ENCODE data around the gene NAALADL2.
A peak's percentile ranks its signal among the peaks of the same experiment; 100 is the strongest.
"Not testable (repeated sequence)": the region's sequence is repeated elsewhere in the genome, so short reads cannot be mapped to it uniquely, and the experiment has no call there.

NAALADL2 gene

DNA sequence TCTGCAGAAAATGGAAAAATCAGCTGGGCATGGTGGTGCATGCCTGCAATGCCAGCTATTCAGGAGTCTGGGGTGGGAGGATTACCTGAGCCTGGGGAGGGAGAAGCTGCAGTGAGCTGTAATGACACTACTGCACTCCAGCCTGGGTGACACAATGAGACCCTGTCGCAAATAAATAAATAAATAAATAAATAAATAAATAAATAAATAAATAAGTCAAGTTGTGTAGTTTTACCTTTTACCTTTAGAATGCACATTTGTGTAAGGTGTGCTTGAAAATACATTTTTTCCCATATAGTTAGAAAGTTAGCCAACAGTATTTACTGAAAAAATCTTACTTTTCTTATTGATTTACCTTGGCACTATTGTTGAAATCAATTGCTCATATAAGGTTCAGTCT, 515.6 kb downstream of the NAALADL2 start:
- DNase-seq (ENCODE audit: low spot score) = no peak

DNA sequence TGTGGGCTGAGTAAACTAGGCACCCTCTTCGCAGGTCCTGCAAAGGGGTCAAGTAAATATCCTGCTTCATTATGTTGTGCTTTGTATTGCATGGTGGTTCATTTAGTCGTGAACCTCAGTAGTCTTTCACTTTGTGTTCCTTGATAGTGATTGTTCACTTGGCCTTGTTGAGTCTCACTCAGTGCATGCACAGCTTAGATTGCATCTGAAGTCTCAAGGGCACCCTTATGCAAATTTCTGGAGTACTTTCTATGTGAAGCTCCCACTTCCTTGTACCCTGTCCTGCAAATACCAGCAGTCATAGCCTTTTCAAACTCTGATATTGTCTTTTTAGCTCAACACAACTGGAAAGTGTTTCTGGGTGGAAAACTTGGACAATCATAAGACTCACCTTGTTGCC, 519.2 kb downstream of the NAALADL2 start:
- DNase-seq (ENCODE audit: low spot score) = no peak

DNA sequence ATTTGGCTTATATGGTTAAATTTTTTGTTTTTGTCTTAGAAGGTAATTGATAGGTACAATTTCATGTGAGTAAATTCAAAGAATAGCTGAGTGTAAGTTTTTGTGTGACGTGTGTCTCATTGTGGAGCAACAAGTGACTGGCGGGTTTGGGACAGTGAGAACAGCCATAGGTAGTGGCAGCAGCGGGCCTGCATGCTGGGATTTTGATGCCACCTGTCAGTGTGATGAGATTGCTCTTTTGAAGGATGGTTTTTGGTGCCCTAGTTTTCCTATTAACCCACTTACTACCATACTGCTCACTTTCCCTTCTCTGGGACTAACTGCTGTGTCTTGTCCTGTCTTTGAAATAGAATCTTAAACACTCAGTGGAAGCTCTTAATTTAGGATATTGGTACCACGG, 522.6 kb downstream of the NAALADL2 start:
- DNase-seq (ENCODE audit: low spot score) = no peak

DNA sequence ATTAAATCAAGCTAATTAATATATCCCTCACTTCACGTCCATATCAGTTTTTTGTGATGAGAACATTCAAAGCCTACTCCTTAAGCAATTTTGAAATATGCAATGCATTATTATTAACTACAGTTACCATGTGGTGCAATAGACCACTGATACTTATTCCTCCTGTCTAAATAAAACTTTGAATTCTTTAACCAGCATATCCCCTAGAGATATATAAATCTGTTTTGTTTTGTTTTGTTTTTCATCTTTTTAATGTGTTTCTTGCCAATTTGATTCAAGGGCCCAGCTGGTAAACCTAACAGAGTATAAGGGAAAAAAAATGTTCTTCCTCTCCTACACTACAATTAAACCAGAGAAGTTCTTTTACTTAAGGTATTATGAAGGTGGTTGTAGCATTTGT, 524.2 kb downstream of the NAALADL2 start:
- DNase-seq (ENCODE audit: low spot score) = no peak

DNA sequence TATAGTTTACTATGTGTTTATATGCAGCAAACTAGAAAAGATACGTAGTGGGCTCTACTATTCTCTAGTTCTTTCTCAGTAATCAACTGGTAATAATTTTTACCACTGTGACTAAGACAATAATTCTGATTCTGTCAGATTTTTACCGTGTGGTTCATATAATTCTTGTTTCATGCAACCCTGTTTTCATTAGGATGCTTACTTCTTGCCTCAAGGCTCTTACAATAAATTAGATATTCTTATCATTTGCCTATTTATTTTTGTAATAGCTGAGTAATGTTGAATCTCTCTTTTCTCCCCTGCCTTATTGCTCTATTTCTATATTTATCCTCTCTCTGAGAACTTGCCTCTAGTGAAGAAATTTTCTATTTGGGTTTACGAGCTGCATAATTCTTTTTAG, 524.7 kb downstream of the NAALADL2 start:
- DNase-seq (ENCODE audit: low spot score) = no peak

DNA sequence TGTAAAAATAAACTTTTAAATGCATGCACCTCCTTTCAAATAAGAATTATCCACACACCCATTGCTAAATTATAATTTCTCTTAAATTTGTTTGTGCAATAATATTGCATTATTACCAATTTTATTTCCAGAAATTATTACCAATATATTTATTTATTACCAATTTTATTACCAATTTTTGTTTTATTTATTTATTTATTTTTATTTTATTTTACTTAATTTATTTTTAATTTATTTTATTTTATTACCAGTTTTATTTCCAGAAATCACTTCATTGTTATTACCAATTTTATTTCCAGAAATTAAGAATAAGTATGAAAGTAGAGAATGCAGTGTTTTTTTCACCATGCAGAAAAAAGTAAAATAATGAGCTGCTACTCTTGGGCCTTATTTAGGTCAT, 525.4 kb downstream of the NAALADL2 start:
- DNase-seq (ENCODE audit: low spot score) = no peak

DNA sequence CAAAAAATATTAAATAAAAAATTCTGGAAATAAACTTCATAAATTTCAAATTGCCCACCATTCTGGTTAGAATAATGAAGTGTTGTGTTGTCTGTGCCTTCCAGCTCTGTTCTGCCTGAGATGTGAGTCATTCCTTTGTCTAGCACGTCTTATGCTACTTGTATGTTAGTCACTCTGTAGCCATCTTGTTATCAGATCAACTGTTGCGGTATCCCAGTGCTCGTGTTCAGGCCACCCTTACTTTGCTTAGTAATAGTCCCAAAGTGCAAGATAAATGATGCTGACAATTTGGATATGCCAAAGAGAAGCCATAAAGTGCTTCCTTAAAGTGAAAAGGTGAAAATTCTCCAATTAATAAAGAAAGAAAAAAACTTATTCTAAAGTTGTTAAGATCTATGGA, 527.5 kb downstream of the NAALADL2 start:
- DNase-seq (ENCODE audit: low spot score) = peak; percentile 80

DNA sequence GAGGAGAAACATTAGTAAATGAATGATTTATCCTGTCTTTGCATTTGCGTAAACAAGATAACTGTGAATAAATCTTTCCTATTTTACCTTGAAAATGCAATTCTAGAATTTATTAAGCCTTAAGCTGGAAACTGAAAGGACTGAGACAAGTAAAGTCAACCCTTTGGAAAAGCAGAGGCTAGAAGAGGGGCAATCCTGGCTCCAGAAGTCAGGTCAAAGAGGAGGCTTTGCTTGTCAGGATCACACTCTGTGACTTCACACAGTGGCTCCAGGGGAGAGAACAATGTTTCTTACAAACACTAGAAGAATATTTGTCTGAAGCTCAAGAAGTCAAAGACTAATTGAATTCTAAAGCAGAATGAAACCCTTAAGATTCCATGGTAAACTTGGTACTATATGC, 530.4 kb downstream of the NAALADL2 start:
- no peak for DNase-seq (ENCODE audit: low spot score)

DNA sequence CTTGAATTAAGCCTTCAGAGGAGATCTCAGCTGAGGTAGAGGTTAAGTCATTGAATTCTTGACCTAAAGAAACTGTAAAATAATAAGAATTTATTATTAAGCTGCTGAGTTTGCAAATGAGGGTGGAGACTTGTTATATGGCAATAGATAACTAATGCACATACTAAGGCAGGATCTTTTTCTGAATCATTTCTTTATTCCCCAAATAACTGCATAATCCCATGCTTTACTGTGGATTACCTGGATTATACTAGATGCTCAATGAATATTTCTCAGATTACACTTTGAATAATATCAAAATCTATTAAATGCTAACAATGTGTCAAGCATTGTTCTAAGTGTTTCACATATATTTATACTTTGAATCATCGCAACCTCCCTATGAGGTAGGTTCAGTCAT, 532.5 kb downstream of the NAALADL2 start:
- no peak for DNase-seq (ENCODE audit: low spot score)

DNA sequence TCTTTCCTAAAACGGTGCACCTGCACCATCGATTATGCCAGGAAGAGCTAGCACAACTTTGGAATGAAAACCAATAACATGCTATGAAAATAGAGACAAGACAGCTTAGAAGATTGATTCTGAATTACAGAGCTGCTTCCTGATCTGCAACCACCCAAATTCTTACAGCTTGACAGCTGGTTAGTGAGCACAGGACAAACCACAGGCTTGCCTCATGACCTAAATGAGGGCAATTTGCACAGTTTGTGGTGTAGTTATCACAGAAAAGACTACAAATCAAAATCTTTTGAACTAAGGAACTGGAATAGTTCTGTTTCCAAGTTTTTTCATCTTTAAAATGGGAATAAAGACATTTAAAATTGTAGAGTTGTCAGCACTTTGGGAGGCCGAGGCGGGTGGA, 533.5 kb downstream of the NAALADL2 start:
- DNase-seq (ENCODE audit: low spot score) = no peak

DNA sequence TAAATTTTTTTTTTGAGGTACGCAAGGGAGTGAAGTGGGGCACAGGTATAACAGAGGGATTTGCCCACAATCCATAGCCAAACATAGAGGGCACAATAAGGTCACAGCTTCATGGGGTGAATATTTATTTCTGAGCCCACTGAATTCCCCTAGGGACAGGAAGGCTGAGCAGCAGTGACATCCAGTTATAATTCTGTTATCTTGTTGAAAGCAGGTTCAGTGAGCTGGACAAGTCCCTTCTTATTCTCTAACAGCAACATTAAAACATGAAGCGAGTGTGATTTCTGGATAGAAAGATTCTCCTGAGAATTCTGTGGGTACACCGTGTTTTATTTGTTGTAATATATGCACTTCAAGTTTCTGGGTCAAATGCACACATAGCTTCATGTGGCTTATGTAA, 538.2 kb downstream of the NAALADL2 start:
- DNase-seq (ENCODE audit: low spot score) = no peak

DNA sequence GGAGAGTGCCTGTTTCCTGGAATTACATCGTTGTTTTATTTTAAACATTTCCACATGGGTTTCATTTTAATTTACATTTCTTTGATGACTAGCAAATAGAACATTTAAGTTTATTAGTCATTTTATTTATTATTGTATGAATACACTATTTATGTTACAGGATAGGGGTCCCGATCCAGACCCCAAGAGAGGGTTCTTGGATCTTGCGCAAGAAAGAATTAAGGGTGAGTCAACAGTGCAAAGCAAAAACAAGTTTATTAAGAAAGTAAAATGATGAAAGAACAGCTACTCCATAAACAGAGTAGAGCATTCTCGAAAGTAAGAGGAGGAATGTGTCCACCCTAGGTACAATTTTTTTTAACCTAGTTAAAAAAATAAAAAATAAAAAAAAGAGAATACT, 539.5 kb downstream of the NAALADL2 start:
- DNase-seq (ENCODE audit: low spot score) = no peak

DNA sequence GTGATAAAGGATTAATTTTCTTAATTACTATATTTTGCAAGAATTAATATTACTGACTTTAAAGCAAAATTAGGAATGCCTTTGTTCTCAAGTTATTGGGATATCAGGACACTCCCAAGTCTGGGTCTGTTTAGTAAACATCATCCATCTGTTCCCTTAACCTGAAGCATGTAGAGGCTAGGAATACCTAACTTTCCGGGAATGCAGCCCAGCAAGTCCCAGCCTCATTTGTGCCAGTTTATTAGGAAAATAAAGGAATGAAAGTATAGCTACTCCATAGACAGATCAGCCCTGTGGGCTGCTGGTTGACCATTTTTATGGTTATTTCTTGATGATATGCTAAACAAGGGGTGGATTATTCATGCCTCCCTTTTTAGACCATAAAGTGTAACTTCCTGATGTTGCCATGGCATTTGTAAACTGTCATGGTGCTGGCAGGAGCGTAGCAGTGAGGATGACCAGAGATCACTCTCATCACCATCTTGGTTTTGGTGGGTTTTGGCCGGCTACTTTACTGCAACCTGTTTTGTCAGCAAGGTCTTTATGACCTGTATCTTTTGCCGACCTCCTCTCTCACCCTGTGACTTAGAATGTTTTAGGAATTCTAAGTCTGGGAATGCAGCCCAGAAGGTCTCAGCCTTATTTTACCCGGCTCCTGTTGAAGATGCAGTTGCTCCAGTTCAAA, 540.2 kb downstream of the NAALADL2 start:
- no peak for DNase-seq (ENCODE audit: low spot score)

DNA sequence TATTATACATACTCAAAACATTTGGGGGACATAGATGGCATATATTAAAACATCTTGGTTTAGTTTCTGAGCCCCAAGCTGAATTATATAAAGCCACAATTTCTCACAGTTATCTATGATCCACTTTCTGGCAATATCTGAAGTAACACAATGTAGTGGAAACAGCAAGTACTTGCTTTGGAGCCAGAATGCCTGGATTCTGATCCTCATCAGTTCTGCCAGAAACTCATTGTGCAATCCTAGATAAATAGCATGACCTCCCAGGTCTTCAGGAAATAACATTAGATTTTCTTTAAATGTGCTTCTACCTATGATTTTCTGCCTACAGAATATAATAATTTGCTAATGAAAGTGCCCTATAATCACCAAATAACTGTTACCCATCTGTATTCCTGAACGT, 544.9 kb downstream of the NAALADL2 start:
- DNase-seq (ENCODE audit: low spot score) = no peak

DNA sequence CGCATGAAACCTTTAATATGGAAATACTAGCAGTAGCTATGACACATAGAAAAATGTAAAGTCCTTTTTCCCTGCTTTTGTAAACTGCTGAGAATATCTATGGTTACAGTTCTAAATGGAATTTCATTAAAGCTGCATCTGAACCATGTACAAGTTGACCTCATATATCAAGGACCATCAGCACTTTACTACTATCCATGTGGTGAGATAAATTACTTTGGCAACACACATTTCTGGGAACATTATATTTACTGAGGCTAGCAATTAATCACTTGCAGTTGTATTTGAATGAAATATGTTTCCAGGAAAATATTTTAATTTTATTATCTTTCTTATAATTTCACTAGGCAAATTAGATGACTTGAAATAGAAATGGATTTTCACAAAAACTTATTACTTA, 545.5 kb downstream of the NAALADL2 start:
- no peak for DNase-seq (ENCODE audit: low spot score)

DNA sequence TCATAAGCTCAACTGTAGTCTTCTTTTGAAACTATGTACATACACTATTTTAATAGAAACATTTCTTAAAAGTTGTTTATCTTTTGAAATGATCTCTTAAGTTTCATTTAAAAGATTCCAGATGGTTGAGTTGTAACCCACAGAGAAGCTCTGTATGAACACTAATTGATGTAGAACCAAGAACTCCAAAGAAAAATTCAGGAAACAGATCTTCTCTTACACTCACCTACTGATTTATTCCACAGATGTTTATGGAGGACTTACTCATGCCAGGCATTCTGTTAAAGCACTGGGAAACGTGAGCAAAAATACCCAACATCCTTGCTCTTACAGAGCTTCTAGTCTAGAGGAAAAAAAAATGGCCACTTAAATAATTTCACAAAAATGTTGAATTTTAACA, 551.1 kb downstream of the NAALADL2 start:
- no peak for DNase-seq (ENCODE audit: low spot score)

DNA sequence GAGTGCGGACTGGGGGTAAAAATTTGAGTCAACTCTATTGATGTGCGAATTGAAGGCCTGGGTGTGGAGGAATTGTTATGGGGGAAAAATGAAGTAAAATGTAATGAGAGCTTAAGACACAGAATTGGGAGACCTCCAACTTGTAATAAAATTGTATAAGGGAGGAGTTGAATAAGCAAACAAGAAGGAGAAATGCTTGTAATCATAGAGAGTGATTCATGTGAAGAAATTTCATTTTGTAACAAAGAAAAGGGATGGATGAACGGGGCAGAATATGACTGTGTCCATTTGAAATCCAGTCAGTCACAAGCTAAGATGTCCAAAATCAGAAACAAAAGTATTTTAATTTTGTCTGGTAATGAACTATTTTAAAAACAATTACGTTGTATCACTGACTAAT, 552.3 kb downstream of the NAALADL2 start:
- DNase-seq (ENCODE audit: low spot score) = no peak

DNA sequence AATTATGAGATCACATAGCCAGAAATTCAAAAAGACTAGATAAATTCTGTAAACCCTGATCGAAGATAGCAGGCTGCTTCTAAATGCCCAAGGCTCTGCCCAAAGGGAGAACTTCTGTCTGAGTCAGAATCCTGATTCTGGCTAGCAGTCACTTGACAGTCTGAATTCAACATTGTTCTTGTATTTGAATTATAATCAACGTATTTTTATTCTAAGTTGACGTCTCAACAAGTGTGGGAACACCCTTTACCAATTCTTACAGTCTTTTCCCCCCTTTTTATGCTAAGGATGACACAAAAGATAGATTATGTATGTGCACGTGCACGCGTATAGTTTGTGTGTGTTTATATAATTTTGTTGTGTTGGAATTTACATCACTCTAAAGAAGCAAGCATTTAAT, 552.8 kb downstream of the NAALADL2 start:
- DNase-seq (ENCODE audit: low spot score) = no peak

DNA sequence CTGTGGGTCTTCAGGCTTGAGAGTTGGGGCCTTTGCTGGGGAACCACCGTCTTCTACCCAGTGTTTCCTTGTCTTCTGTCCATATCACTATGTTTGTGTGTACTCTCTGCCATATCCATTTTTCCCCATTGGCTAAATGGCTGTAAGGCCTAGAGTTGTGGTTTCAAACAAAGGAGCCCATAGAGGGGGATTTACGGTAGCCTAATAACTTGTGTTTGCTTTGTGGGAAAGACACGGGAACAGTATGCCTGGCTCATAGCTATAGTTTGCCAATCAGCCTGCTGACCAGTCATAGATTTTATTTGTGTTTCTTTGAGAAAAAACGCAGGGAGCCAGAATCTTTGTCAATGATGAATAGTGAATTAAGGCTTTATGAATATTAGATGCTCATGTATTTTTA, 554.8 kb downstream of the NAALADL2 start:
- DNase-seq (ENCODE audit: low spot score) = no peak

DNA sequence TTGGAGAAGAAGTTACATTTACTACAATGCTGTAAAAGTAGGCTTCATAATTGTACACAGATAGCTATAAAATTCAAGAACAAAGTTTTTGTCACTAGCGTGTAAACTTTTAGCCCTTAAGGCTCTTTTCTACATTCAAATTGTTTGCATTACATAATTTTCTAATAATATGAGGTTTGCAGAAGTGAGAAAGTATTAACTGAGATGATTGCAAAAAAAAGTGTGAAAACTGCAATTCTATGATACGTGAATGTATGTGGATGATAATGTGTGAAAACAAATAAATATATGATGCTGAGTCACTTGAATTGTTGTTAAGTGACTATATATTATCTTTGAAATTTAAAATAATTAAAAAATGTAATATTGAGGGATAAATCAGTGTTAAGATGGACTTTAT, 557.5 kb downstream of the NAALADL2 start:
- no peak for DNase-seq (ENCODE audit: low spot score)

DNA sequence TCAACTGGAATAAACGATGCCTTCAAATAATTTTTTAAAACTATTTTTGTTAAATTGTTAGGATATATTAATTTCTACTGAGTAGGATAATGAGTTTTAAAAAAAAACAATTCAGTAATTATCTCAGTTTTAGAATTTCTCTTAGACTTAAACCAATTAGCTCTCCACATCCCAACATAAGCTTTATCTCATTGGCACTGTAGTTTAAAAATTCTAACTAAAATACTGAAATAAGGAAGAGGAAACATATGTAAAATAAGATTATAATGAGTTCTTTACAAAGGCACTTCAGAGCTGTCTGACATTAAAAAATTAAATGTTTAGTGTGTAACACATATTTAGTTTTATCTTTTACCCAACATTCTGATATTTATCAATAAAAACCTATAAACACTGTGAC, 558.3 kb downstream of the NAALADL2 start:
- DNase-seq (ENCODE audit: low spot score) = no peak

DNA sequence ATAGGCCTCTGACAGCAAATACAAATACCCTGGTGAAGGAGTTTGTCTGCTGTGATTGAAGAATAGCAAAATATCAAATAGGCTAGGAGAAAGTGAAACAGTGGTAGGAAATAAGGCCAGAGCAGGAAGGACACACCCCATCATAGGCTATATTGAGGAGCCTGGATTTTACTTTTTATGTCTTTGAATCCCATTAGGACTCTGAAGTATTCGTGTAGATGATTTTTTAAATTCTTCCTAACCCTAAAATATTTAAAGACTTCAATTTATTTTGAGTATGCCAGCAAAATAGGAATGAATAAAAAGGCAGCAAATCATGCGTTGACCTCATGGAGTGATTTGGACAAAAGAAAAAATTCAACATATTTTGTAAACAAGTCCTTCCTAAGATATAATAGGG, 562.8 kb downstream of the NAALADL2 start:
- no peak for DNase-seq (ENCODE audit: low spot score)

DNA sequence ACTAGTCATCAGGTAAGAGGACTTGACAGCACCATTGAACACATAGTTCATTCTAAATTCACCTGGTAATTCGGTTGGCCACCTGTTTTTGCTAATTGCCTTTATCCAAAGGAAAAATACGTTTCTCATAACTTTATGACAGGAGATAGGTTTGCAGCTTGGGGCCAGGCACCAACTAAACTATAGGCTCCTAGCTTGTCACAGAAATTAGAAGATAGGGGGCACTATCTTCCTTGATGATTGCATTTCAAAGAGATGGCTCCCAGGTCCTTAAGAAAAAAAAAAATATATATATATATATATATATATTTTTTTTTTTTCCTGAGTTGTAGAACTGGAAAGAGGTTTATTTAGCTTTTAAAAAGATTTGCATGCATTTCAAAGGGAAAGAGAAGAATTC, 563.6 kb downstream of the NAALADL2 start:
- no peak for DNase-seq (ENCODE audit: low spot score)

DNA sequence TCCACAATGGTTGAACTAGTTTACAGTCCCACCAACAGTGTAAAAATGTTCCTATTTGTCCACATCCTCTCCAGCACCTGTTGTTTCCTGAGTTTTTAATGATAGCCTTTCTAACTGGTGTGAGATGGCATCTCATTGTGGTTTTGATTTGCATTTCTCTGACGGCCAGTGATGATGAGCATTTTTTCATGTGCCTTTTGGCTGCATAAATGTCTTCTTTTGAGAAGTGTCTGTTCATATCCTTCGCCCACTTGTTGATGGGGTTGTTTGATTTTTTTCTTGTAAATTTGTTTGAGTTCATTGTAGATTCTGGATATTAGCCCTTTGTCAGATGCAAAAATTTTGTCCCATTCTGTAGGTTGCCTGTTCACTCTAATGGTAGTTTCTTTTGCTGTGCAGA, 564.7 kb downstream of the NAALADL2 start:
- not testable (repeated sequence) for DNase-seq (ENCODE audit: low spot score)

DNA sequence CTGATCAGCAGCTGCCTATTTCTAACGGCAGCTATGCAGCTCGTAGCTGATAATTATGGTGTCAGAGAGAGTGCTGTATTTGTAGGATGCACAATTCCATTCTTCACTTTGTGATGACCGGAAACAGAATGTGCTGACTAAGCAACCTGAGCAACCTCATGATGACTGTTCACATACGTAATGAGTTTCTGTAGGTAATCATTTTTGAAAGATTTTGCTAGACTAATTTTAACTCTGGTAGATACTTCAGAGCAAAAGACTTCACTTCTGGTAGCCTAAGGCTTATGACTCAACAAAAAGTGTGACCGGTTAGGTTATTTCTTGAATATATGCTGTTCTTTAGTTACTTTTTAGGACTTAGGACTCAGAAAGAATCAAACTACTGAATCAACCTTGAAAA, 567.7 kb downstream of the NAALADL2 start:
- DNase-seq (ENCODE audit: low spot score) = peak; percentile 20

Measured in RKO (cell line).